Sigmoid colon (tissue), 7 donors: ENCODE data around the gene IP6K3. TPM values are rescaled to one million over a fixed set of nuclear protein-coding genes. Genes with fewer than 3 reads are reported as not detected.

ENCODE experiments used
- DNase-seq: peaks from one replicate; pipeline ENCODE4 v3.0.0-alpha.2; 2019
- H3K27ac ChIP-seq, 4 donors: fragments of 200-600 bp; sonication (generic); one replicate each; pipeline ENCODE4 v1.5.1; 2016 to 2019; ENCODE audit warnings: mild to moderate bottlenecking in 1 of 4
- H3K27me3 ChIP-seq, 3 donors: fragments of 200-600 bp; sonication (generic); one replicate each; pipeline ENCODE4 v1.5.1; 2019; ENCODE audit warnings: mild to moderate bottlenecking in 1 of 3
- H3K36me3 ChIP-seq, 4 donors: fragments of 200-600 bp; sonication (generic); one replicate each; pipeline ENCODE4 v1.5.1; 2016 to 2019
- H3K4me1 ChIP-seq, 4 donors: fragments of 200-600 bp; sonication (generic); one replicate each; pipeline ENCODE4 v1.5.1; 2017 to 2019
- H3K4me3 ChIP-seq, 4 donors: fragments of 200-600 bp; sonication (generic); one replicate each; pipeline ENCODE4 v1.5.1; 2017 to 2019; ENCODE audit warnings: mild to moderate bottlenecking in 2 of 4, moderate library complexity in 1 of 4
- H3K9me3 ChIP-seq, 4 donors: fragments of 200-600 bp in 3 of 4; sonication (generic) in 3 of 4; one replicate each; pipeline versions ENCODE4 v1.5.1 to v1.6.1; 2013 to 2019
- CTCF ChIP-seq, 4 experiments: fragments of 450-650 bp in 3 of 4; fragments of 200-600 bp in 1 of 4; IDR thresholded peaks; one replicate each; pipeline ENCODE4 v1.5.1; 2016 to 2019; ENCODE audit warnings: antibody characterized with exemption in 4 of 4, mild to moderate bottlenecking in 3 of 4, moderate library complexity in 2 of 4
- EP300 ChIP-seq, 4 donors: sonication (generic); formaldehyde crosslinking; IDR thresholded peaks; one replicate each; pipeline ENCODE4 v1.6.1; 2017; ENCODE audit warnings: antibody characterized with exemption in 4 of 4
- POLR2A ChIP-seq, 2 donors: fragments of 450-650 bp; IDR thresholded peaks; one replicate each; pipeline ENCODE4 v1.6.1; 2016; ENCODE audit warnings: antibody characterized with exemption in 2 of 2, mild to moderate bottlenecking in 2 of 2, moderate library complexity in 2 of 2
- POLR2AphosphoS5 ChIP-seq, 4 donors: sonication (generic); formaldehyde crosslinking; IDR thresholded peaks; one replicate each; pipeline ENCODE4 v1.6.1; 2017; ENCODE audit warnings: antibody characterized with exemption in 4 of 4
- WGBS, 2 donors: extraction: QIAGEN DNeasy Blood & Tissue Kit; methylation state at CpG; one replicate each; pipeline ENCODE4 v1.1.7; 2013; 5-methylcytosine and 5-hydroxymethylcytosine counted together
- intact Hi-C: fragments of 100-400 bp; cut with DNase I; formaldehyde crosslinking; loops from one replicate; pipeline ENCODE4 v1.15.1; 2023
- polyA plus RNA-seq, 3 donors: library from polyadenylated mRNA; stranded (reverse); fragments of 200-250 nt; gene quantifications; one replicate each; pipeline ENCODE4 v1.2.3, GENCODE V29; 2013
- total RNA-seq, 4 donors: library from RNA; depleted of rRNA; stranded (reverse); fragments of >200 nt; gene quantifications; one replicate each; pipeline ENCODE4 v1.1.0, GENCODE V29; 2016
- donor health status: healthy with polysubstance abuse.
- donor health status: Bipolar disorder and iron deficiency.
- donor health status: healthy.

IP6K3 gene
- total and polyA plus RNA-seq, 7 donors: 0.46 to 10.3 (median 4.9) TPM

GRCh38 chr6:33709605-33710295 is 37.0 kb downstream of the IP6K3 start:
- Histone ChIP-seq H3K36me3 (peaks cover 0 to 21% (median 0%) of the 10 kb centered on the region in 4 donors), H3K4me3 (no peak overlapping the region), H3K4me1 (peaks cover 0 to 19% (median 16%) of the 10 kb centered on the region in 4 donors), H3K27ac (no peak overlapping the region), H3K9me3 (no peaks in the 10 kb centered on the region), H3K27me3 (no peaks in the 10 kb centered on the region)
- 94 to 95% methylated on average over 10 of the region's 10 CpGs for WGBS, 2 donors
- DNase-seq: no peak
- intact Hi-C loops: loop anchor here (2.0 to 5.0 kb wide), 2 partner anchors 53 to 507 kb away; partner anchors contain the start of genes HSD17B8, RXRB and SLC39A7
- TF ChIP-seq POLR2AphosphoS5 (IDR thresholded peaks at IDR 0.05) (no peak), EP300 (IDR thresholded peaks at IDR 0.05) (no peak), POLR2A (IDR thresholded peaks at IDR 0.05) (no peak), CTCF (IDR thresholded peaks at IDR 0.05) (no peak)

DNA sequence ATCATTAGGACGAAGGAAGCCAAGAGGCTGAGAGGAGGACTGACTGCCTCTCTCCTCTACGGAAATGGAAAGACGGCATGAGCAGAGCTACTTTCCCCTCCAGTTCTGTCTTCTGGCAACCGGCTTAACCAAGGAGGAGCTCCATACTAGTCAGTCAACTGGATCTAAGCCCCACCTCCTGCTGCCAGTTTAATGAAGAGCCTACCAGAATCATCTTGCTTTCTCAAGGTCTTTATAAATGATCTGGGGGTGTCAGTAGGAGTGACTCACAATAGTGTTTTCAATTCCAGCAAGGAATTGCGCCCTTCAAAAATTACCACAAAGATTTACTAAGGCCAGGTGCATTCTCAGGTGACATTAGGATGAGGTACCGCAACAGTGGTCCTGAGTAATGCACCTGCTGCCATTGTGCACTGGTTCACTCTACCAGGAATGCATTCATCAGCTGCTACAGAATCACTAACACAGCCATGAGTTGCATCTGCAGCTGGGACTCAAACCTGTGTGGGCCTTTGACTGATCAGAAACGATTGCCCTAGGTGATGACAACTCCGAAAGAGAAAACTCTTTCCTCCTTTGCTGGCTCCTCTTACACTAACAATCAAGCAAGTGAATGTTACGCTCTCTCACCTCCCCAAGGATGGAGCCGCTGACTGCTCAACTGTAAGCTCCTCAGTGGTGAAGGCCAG is 38.0 kb downstream of the IP6K3 start:
- Histone ChIP-seq H3K27ac (no peak overlapping the region), H3K9me3 (no peaks in the 10 kb centered on the region), H3K4me1 (peaks cover 0 to 19% (median 16%) of the 10 kb centered on the region in 4 donors), H3K4me3 (no peak overlapping the region), H3K36me3 (peaks cover 0 to 21% (median 0%) of the 10 kb centered on the region in 4 donors), H3K27me3 (no peaks in the 10 kb centered on the region)
- intact Hi-C loops: no loop called here
- no peak for TF ChIP-seq CTCF (IDR thresholded peaks at IDR 0.05)
- TF ChIP-seq POLR2AphosphoS5 (IDR thresholded peaks at IDR 0.05): no peak
- no peak for TF ChIP-seq POLR2A (IDR thresholded peaks at IDR 0.05)
- no peak for TF ChIP-seq EP300 (IDR thresholded peaks at IDR 0.05)
- 95 to 96% methylated on average over 10 of the region's 10 CpGs for WGBS, 2 donors
- DNase-seq: no peak

DNA sequence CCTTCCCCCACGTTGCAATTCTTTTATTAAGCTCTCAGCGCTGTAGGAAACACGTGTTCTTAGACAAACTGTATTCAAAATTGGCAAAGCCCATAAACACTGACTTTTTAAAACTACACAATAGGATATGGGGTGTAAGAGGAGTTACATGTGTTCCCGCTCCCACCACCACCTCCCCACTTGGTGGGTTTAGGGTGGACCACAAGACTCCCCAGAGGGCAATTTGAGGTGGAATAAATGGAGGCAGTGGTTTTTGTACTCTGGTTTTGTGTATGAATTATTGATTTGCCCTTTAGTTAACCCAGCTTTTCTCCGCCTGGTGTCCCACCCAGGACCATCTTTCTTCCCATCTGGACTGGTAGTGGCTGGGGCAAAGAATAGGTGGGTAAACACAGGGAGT is 38.9 kb downstream of the IP6K3 start:
- 85 to 92% methylated on average over 5 of the region's 5 CpGs for WGBS, 2 donors
- intact Hi-C loops: no loop called here
- H3K4me1 ChIP-seq: peaks cover 0 to 19% (median 16%) of the 10 kb centered on the region in 4 donors
- H3K27me3 ChIP-seq: no peaks in the 10 kb centered on the region
- no peaks in the 10 kb centered on the region for H3K9me3 ChIP-seq
- no peak overlapping the region for H3K4me3 ChIP-seq
- no peak for TF ChIP-seq CTCF (IDR thresholded peaks at IDR 0.05)
- TF ChIP-seq POLR2AphosphoS5 (IDR thresholded peaks at IDR 0.05): no peak
- TF ChIP-seq EP300 (IDR thresholded peaks at IDR 0.05): no peak
- no peak for TF ChIP-seq POLR2A (IDR thresholded peaks at IDR 0.05)
- H3K27ac ChIP-seq: no peak overlapping the region
- no peak for DNase-seq
- peaks cover 0 to 21% (median 0%) of the 10 kb centered on the region in 4 donors for H3K36me3 ChIP-seq

DNA sequence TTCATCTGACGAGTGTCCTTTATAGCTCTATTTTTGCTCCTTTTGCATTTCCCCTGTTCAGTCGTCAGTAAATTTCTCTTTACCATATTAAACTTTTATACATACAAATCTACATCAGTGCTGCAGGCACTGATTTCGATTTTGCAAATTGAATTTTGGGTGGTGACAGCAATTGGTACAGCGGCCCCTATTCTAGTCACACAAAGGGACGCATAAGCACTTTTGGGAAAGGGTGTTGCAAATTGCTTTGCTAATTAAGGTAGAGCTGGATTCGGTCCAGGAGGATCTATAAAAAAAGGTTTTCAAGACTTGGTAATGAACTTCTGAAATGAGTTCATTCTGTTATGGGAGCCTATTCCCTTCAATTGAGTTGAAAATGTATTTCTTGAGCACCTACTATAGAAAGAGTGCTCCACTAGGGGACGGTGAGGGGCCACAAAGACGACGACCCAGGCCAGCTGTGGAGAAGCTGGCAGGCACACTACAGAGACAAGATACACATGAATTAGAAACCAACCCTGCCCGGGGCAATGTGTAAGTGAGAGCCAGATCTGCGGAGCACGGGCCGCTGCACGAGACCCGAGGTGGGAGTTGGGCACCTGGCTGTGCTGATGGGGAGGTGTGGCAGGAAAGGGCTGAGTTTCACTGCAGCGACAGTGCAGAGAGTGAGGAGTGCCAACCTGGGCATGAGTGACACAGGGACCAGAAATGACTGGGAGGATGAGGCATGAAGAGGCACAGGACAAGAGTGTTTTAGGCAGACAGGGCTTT is 40.6 kb downstream of the IP6K3 start:
- H3K9me3 ChIP-seq: no peaks in the 10 kb centered on the region
- peaks cover 0 to 22% (median 0%) of the 10 kb centered on the region in 4 donors for H3K36me3 ChIP-seq
- intact Hi-C loops: no loop called here
- peak; percentile 59 for DNase-seq
- WGBS, 2 donors: 78 to 89% methylated on average over 16 of the region's 16 CpGs
- H3K4me1 ChIP-seq: peaks cover 0 to 17% (median 11%) of the 10 kb centered on the region in 4 donors
- H3K27me3 ChIP-seq: no peaks in the 10 kb centered on the region
- H3K27ac ChIP-seq: no peak overlapping the region
- no peak for TF ChIP-seq CTCF (IDR thresholded peaks at IDR 0.05)
- TF ChIP-seq POLR2A (IDR thresholded peaks at IDR 0.05): no peak
- TF ChIP-seq EP300 (IDR thresholded peaks at IDR 0.05): no peak
- TF ChIP-seq POLR2AphosphoS5 (IDR thresholded peaks at IDR 0.05): no peak
- no peak overlapping the region for H3K4me3 ChIP-seq
